Islet precursor cell (in vitro differentiated cells): ENCODE measurements around the gene AGAP1.
"Not testable (repeated sequence)": the region's sequence is repeated elsewhere in the genome, so short reads cannot be mapped to it uniquely, and the experiment has no call there.

Source experiments
- DNase-seq: peaks from one replicate; pipeline ENCODE4 v3.0.0-alpha.2; 2018

AGAP1 gene

GRCh38 chr2:235595422-235596010 is 101.7 kb downstream of the AGAP1 start:
- DNase-seq = peak; percentile 81

- no peak for DNase-seq
These were observed 102.4 kb downstream of the AGAP1 start for GRCh38 chr2:235596272-235596671.

GRCh38 chr2:235597081-235597615 is 103.3 kb downstream of the AGAP1 start:
- DNase-seq = no peak

- no peak for DNase-seq
These were observed 104.2 kb downstream of the AGAP1 start for GRCh38 chr2:235598026-235598425.

- DNase-seq = no peak
These were observed 105.0 kb downstream of the AGAP1 start for GRCh38 chr2:235598532-235599531.

GRCh38 chr2:235599596-235600338 is 105.9 kb downstream of the AGAP1 start:
- DNase-seq = no peak

- no peak for DNase-seq
These were observed 106.6 kb downstream of the AGAP1 start for GRCh38 chr2:235600406-235600805.

DNA sequence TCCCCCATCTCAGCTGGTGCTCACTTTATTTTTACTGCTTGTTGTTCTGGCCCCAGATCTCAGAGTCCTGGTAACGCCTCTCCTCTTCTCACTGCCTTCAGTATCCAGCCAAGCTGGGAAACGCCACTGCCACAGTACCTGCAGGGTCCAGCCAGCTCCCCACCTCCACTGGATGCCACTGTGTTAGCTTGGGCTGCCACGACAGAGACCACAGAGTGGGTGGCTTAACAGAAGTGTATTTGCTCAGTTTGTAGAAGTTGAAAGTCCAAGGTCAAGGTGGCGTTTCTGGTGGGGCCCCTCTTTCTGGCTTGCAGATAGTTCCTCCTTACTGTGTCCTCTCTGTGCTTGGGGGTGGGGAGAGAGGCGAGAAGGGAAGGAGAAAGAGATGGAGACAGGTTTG is 107.1 kb downstream of the AGAP1 start:
- no peak for DNase-seq

- no peak for DNase-seq
These were observed 108.3 kb downstream of the AGAP1 start for GRCh38 chr2:235601960-235602704.

GRCh38 chr2:235602971-235603370 is 109.1 kb downstream of the AGAP1 start:
- DNase-seq = not testable (repeated sequence)

DNA sequence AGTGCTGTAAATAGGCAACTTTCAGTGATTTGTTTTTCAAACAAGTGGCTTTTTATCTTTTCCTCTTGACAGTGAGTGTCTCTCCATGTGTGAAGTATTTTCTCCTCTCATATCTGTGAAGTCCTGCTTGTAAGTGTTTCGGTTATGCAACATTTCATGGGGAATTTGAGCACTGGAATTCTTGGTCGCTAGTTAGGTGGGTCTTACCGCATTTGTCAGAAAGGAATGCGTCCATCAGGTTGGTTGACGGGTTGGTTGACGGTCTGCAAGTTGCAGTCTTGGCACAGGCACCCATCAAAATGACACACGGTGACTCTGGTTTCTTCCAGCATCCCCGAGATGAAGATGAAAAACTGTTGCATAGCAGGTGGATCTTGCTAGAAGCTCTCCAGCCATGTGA is 109.8 kb downstream of the AGAP1 start:
- DNase-seq = no peak

DNA sequence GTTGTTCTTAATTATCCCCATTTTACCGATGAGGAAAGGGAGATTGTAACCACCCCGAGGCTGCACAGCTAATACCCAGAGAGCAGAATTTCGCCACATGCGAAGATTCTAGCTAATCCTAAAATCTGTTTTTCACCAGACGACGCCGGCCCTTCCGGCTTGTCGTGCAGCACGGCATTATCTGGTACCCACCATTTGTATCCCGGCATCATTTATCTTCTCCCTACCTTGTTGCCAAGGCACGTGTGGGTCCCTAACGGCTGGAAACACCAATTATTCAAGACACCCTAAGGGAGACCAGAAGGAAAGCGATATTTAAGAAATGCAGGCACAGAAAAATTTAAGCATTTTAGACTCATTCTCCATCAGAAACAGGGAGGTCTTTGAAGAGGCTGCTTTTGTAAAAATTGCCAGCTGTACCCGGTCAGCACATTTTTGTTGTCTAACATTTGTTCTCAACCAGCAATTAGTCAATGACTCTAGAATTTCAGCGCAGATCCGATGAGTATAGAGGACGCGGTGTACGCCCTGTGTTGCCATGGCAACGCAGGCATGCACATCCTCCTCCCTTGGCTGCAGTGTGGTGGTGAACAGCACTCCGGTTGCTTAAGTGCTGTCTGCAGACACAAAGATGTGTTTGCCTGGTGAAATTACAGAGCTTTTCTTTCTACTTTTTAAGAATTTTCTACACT is 111.6 kb downstream of the AGAP1 start:
- DNase-seq = peak; percentile 85

DNA sequence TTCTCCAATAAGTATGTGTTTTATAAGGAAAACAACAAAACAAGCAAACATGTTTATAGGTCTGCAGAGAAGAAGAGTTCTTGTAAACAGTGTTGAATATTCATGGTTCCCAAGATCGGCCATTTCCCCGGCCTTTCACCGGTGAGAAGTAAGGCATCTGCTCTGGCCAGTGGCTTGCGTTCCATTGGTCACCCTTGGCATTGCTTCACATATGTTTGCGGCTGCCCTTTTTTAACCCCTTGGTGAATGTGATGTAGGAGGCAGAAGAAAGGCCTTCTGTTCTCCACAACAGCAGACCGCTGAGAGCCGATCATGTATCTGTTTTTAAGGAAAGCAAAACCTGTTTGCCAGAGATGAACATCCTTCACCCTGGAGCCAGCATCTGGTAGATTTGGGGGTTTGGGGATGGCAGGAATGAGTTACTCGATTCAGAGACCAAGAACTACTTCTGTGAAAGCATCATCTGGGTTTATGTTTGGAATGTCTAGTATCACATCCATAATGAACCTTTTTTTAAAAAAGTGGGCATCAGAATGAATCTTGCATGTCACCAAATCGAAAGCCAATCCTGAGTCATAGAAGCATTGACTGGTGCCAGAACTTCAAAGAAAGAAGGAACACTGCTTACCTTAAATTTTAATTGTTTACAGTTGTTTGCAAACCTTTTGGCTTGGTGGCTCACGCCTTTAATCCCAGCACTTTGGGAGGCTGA is 112.3 kb downstream of the AGAP1 start:
- DNase-seq = no peak

DNA sequence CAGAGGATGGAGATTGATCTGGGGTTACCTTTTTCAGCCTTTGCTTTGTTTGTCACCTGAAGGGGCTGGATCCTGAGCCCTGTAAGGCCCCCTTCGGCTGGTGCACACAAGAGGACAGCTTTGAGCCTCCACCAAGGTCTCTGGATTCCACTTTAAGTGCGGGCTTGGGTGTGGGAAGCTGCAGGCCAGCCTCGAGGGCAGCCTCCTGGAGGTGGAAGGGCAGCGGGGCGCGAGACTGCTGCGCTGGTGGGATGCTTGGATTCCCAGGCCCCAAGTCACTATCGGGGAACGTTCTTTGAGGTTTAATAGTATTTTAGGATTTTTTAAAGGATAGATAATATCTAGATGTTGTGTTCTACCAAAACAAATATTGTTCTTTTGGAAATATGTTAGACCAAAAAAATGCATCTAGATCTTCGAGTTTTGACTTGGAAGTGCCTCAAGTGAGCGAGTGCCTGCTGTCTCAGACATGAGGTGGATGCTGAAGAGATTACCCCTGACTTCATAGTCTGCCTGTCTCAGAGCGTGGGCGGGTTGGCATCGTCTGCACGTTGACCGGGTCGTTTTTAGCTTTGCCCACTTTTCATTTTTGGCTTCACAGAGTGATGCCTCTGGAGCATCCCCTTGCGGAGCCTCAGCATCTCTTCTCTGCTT is 113.8 kb downstream of the AGAP1 start:
- DNase-seq = no peak

- no peak for DNase-seq
These were observed 114.5 kb downstream of the AGAP1 start for GRCh38 chr2:235608200-235608887.

GRCh38 chr2:235609321-235609720 is 115.5 kb downstream of the AGAP1 start:
- no peak for DNase-seq

DNA sequence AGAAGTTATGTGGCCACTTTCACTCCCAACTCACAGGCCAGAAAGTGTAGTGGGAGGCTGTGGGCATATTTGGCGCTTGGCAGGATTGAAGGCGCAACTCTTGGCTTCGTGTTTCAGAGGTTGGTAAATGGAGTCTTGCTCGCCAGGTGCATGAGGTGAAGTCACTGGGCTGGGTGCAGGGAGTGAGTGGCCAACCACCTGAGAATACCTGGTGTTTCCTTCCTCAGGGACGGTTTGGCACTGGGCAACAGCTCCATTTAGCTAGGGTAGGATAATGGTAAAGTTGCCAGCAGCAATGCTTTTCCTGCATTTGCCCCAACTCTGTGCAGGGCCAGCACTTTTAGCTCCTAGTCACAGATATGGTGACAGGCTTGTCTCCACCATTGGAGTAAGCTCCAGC is 115.9 kb downstream of the AGAP1 start:
- DNase-seq = no peak

- DNase-seq = no peak
These were observed 116.9 kb downstream of the AGAP1 start for GRCh38 chr2:235610696-235611257.

GRCh38 chr2:235611349-235611748 is 117.5 kb downstream of the AGAP1 start:
- DNase-seq = no peak

GRCh38 chr2:235611756-235612155 is 117.9 kb downstream of the AGAP1 start:
- DNase-seq = no peak
